ENCODE data around the gene HNRNPF. TPM values are rescaled to one million over a fixed set of nuclear protein-coding genes. Genes with fewer than 3 reads are reported as not detected.
A peak's percentile ranks its signal among the peaks of the same experiment; 100 is the strongest.

Gene HNRNPF
- total RNA-seq, 4 donors from 2014 or later, result 154 to 229 (median 189) TPM

- Histone ChIP-seq H3K4me3 (no peak overlapping the region), H3K36me3 (no peaks in the 10 kb centered on the region), H3K4me1 (peaks cover 0 to 22% (median under 1%) of the 10 kb centered on the region in 3 donors), H3K27ac (no peak overlapping the region), H3K9me3 (no peaks in the 10 kb centered on the region), H3K27me3 (no peaks in the 10 kb centered on the region)
- whole genome bisulfite sequencing, 2 donors, result 48 to 61% methylated on average over 2 of the region's 2 CpGs
- no peak for DNase-seq
- intact Hi-C loops (cut with DNase I), result no loop called here
- TF ChIP-seq POLR2A (IDR thresholded peaks at IDR 0.05), result no peak
- TF ChIP-seq, protein P1, sequence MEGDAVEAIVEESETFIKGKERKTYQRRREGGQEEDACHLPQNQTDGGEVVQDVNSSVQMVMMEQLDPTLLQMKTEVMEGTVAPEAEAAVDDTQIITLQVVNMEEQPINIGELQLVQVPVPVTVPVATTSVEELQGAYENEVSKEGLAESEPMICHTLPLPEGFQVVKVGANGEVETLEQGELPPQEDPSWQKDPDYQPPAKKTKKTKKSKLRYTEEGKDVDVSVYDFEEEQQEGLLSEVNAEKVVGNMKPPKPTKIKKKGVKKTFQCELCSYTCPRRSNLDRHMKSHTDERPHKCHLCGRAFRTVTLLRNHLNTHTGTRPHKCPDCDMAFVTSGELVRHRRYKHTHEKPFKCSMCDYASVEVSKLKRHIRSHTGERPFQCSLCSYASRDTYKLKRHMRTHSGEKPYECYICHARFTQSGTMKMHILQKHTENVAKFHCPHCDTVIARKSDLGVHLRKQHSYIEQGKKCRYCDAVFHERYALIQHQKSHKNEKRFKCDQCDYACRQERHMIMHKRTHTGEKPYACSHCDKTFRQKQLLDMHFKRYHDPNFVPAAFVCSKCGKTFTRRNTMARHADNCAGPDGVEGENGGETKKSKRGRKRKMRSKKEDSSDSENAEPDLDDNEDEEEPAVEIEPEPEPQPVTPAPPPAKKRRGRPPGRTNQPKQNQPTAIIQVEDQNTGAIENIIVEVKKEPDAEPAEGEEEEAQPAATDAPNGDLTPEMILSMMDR (IDR thresholded peaks at IDR 0.05), result no peak
These were observed 2.5 kb upstream of the HNRNPF start for GRCh38 chr10:43411536-43411935.

DNA sequence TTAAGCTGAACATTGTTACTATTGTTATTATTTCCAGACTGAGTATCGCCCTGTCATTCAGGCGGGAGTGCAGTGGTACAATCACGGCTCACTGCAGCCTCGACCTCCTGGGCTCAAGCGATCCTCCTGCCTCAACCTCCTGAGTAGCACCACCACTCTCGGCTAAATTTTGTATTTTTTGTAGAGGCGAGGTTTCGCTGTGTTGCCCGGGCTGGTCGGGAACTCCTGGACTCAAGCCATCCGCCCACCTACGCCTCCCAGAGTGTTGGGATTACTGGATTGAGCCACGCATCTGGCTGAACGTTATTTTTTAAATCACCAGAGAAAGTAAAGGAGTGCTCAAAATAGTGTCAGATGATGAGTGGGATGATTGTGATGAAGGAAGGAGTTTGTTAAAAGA, 1.4 kb upstream of the HNRNPF start:
- intact Hi-C loops (cut with DNase I), result no loop called here
- DNase-seq, result no peak
- Histone ChIP-seq H3K4me3 (peak overlapping the region in 1 of 4 donors; percentile 68), H3K9me3 (no peaks in the 10 kb centered on the region), H3K27ac (peak overlapping the region in 3 of 4 donors; percentile 97 to 100 (median 99)), H3K36me3 (no peaks in the 10 kb centered on the region), H3K4me1 (peaks cover 7 to 34% (median 13%) of the 10 kb centered on the region in 3 donors), H3K27me3 (no peaks in the 10 kb centered on the region)
- TF ChIP-seq POLR2A (IDR thresholded peaks at IDR 0.05), result no peak
- TF ChIP-seq, protein P1 (IDR thresholded peaks at IDR 0.05), result no peak
- 60 to 64% methylated on average over 10 to 14 of the region's 14 CpGs for WGBS, 2 donors

GRCh38 chr10:43409385-43410109, 561 bp upstream of the HNRNPF start:
- TF ChIP-seq, protein P1 (IDR thresholded peaks at IDR 0.05), result no peak
- no peak for TF ChIP-seq POLR2A (IDR thresholded peaks at IDR 0.05)
- H3K27me3 ChIP-seq, result no peaks in the 10 kb centered on the region
- peaks cover 10 to 42% (median 16%) of the 10 kb centered on the region in 3 donors for H3K4me1 ChIP-seq
- intact Hi-C loops (cut with DNase I), result no loop called here
- H3K4me3 ChIP-seq, result peak overlapping the region; percentile 68 to 90 (median 86)
- H3K9me3 ChIP-seq, result no peaks in the 10 kb centered on the region
- no peak for DNase-seq
- 15 to 16% methylated on average over 35 to 38 of the region's 46 CpGs for WGBS, 2 donors
- peak overlapping the region; percentile 97 to 100 (median 99) for H3K27ac ChIP-seq
- no peaks in the 10 kb centered on the region for H3K36me3 ChIP-seq

DNA sequence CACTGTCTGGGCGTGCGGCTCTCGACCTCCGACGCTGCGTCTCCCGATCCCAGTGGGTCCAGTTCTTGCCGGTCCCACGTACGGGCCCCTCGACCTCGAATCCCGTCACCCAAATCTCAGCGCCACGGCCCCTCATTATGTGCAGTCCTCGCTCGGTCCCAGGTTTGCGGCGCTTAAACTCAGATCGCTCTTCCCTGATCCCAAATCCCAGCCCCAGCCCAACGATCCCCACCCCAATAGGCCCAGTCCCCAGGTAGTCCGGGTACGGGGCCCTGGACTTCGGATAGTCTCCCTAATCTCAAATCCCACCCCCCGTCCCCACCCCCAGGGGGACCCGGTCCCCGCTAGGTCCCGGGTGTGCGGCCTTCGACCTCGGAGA, 666 bp downstream of the HNRNPF start:
- DNase-seq, result no peak
- Histone ChIP-seq H3K36me3 (peaks cover 0 to 7% (median 0%) of the 10 kb centered on the region in 3 donors), H3K4me3 (peak overlapping the region; percentile 68 to 90 (median 86)), H3K9me3 (no peaks in the 10 kb centered on the region), H3K4me1 (peaks cover 22 to 54% (median 27%) of the 10 kb centered on the region in 3 donors), H3K27ac (peak overlapping the region; percentile 97 to 100 (median 99)), H3K27me3 (no peaks in the 10 kb centered on the region)
- no peak for TF ChIP-seq POLR2A (IDR thresholded peaks at IDR 0.05)
- TF ChIP-seq, protein P1 (IDR thresholded peaks at IDR 0.05), result no peak
- WGBS, 2 donors, result 2% methylated on average over 17 of the region's 31 CpGs; no CpG with 5 or more reads in 1 of the 2 donors
- intact Hi-C loops (cut with DNase I), result no loop called here

DNA sequence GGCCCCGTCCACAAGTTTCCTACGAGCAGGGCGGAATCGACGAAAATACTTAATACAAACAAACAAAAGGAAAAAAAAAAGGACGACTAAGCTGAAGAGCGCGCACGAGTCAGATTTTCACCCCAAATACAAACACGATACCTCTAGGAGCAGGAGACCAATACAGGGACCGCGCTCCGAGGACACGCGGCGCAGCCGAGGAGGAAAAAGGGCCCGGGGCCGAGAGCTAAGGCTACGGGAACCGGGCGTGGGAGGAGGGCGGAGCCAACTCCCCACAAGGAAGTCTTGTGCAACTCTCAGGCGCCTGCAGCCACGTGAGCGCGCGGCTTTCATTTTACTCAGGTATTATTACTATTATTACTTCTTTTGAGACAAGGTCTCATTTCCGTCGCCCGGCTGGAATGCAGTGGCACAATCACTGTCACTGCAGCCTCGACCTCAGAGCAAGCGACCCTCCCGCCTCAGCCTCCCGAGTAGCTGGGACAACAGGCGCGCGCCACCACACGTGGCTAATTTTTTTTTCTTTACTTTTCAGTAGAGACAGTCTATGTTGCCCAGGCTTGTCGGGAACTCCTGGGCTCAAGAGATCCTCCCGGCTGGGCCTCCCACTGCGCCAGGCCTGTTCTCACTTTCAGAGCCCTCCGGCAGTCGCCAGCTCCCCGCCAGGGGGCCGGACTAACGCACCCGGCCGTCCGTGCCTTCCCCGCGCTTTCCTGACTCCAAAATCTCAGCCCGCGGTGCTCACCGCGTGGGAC, 1.2 kb downstream of the HNRNPF start:
- WGBS, 2 donors, result 1% methylated on average over 35 to 54 of the region's 56 CpGs
- no peaks in the 10 kb centered on the region for H3K9me3 ChIP-seq
- intact Hi-C loops (cut with DNase I), result no loop called here
- H3K36me3 ChIP-seq, result peaks cover 0 to 13% (median 0%) of the 10 kb centered on the region in 3 donors
- peaks cover 27 to 60% (median 27%) of the 10 kb centered on the region in 3 donors for H3K4me1 ChIP-seq
- H3K27me3 ChIP-seq, result no peaks in the 10 kb centered on the region
- DNase-seq, result peak; percentile 58
- H3K4me3 ChIP-seq, result peak overlapping the region; percentile 68 to 90 (median 86)
- TF ChIP-seq, protein P1 (IDR thresholded peaks at IDR 0.05), result peak in 5 of 6 experiments; percentile 23 to 54 (median 34)
- peak in 2 of 4 donors; percentile 55 to 78 for TF ChIP-seq POLR2A (IDR thresholded peaks at IDR 0.05)
- H3K27ac ChIP-seq, result peak overlapping the region; percentile 97 to 100 (median 99)

Data from esophagus squamous epithelium (tissue), 5 donors.